ENCODE measurements around the gene GIMAP2. TPM values are rescaled to one million over a fixed set of nuclear protein-coding genes. Genes with fewer than 3 reads are reported as not detected.
"Not testable (repeated sequence)": the region's sequence is repeated elsewhere in the genome, so short reads cannot be mapped to it uniquely, and the experiment has no call there.

Gene GIMAP2
- total RNA-seq, 2 experiments from 2014 or later, result 64.1 to 65.1 TPM

GRCh38 chr7:150675714-150676113 is 9.8 kb upstream of the GIMAP2 start:
- no peaks in the 10 kb centered on the region for H3K36me3 ChIP-seq (ENCODE audit: insufficient read depth, low read length)
- H3K9me3 ChIP-seq (ENCODE audit: control insufficient read depth in 1 of 2, insufficient read depth in 1 of 2, low read length in 2 of 2), result peaks cover 4 to 9% of the 10 kb centered on the region in 2 experiments
- H3K27ac Mint-ChIP-seq, result peak overlapping the region; percentile 79
- DNase-seq (no peak), ATAC-seq (ENCODE audit: poor library complexity) (no peak)
- H3K4me1 Mint-ChIP-seq (ENCODE audit: low read depth), result peaks cover 87% of the 10 kb centered on the region
- peak overlapping the region; percentile 8 for H3K4me3 ChIP-seq (ENCODE audit: low read length)
- H3K4me1 ChIP-seq (ENCODE audit: insufficient read depth, low read length), result peaks cover 40% of the 10 kb centered on the region
- TF ChIP-seq CTCF (IDR thresholded peaks at IDR 0.05), result no peak
- H3K4me3 Mint-ChIP-seq, result peak overlapping the region; percentile 78
- intact Hi-C loops (cut with DNase I, micrococcal nuclease), result loop anchor here in 1 of 2 experiments (2.0 to 5.0 kb wide), 2 partner anchors 42 to 79 kb away; partner anchors contain the start of gene GIMAP1
- ChIA-PET POLR2A (interaction anchor here (0.9 to 3.1 kb wide), 13 partner anchors 8 to 226 kb away, joined by 3 to 29 read pairs (median 15); partner anchors contain the start of genes GIMAP1, GIMAP2, GIMAP4 and GIMAP6), CTCF (interaction anchor here (0.7 kb wide), 1 partner anchor 224 kb away, joined by 6 read pairs; no protein-coding TSS in a partner anchor)
- no peaks in the 10 kb centered on the region for H3K27me3 ChIP-seq (ENCODE audit: control insufficient read depth in 1 of 2, insufficient read depth in 2 of 2, low read length in 2 of 2)
- H3K36me3 Mint-ChIP-seq (ENCODE audit: low read depth), result peaks cover 59% of the 10 kb centered on the region
- H3K9me3 Mint-ChIP-seq, result peaks cover 3% of the 10 kb centered on the region
- peak overlapping the region; percentile 58 to 78 for H3K27ac ChIP-seq (ENCODE audit: low read depth in 1 of 2, low read length in 2 of 2)
- no peaks in the 10 kb centered on the region for H3K27me3 Mint-ChIP-seq

GRCh38 chr7:150676276-150676675 is 9.2 kb upstream of the GIMAP2 start:
- POLR2A ChIA-PET, result interaction anchor here (0.7 to 3.1 kb wide), 27 partner anchors 8 to 227 kb away, joined by 3 to 29 read pairs (median 5); partner anchors contain the start of genes GIMAP1, GIMAP2, GIMAP4 and GIMAP6
- H3K4me1 ChIP-seq (ENCODE audit: insufficient read depth, low read length), result peaks cover 35% of the 10 kb centered on the region
- not testable (repeated sequence) for H3K9me3 Mint-ChIP-seq

GRCh38 chr7:150676854-150677253 is 8.7 kb upstream of the GIMAP2 start:
- peak in 9 of 14 experiments; percentile 23 to 78 (median 47) for DNase-seq
- not testable (repeated sequence) for H3K36me3 ChIP-seq (ENCODE audit: insufficient read depth, low read length); H3K27me3 Mint-ChIP-seq; H3K27me3 ChIP-seq (ENCODE audit: control insufficient read depth in 1 of 2, insufficient read depth in 2 of 2, low read length in 2 of 2); H3K9me3 ChIP-seq (ENCODE audit: control insufficient read depth in 1 of 2, insufficient read depth in 1 of 2, low read length in 2 of 2); H3K9me3 Mint-ChIP-seq
- peaks cover 60% of the 10 kb centered on the region for H3K36me3 Mint-ChIP-seq (ENCODE audit: low read depth)
- H3K4me1 Mint-ChIP-seq (ENCODE audit: low read depth), result peaks cover 80% of the 10 kb centered on the region
- ChIA-PET POLR2A (interaction anchor here (0.6 to 3.1 kb wide), 30 partner anchors 9 to 238 kb away, joined by 3 to 29 read pairs (median 4); partner anchors contain the start of genes GIMAP1, GIMAP2, GIMAP4 and GIMAP6), CTCF (interaction anchor here (1.2 kb wide), 1 partner anchor 9 kb away, joined by 5 read pairs; the partner anchor contains the start of gene GIMAP2)
- peak overlapping the region; percentile 79 for H3K27ac Mint-ChIP-seq
- ATAC-seq (ENCODE audit: poor library complexity), result peak; percentile 92
- intact Hi-C loops (cut with DNase I, micrococcal nuclease), result loop anchor here in 1 of 2 experiments (2.0 to 5.0 kb wide), 2 partner anchors 40 to 78 kb away; partner anchors contain the start of gene GIMAP1
- peaks cover 31% of the 10 kb centered on the region for H3K4me1 ChIP-seq (ENCODE audit: insufficient read depth, low read length)
- peak overlapping the region; percentile 72 to 78 for H3K27ac ChIP-seq (ENCODE audit: low read depth in 1 of 2, low read length in 2 of 2)
- peak overlapping the region; percentile 26 for H3K4me3 Mint-ChIP-seq
- H3K4me3 ChIP-seq (ENCODE audit: low read length), result peak overlapping the region; percentile 1

More at GRCh38 chr7:150676276-150676675, 9.2 kb upstream of the GIMAP2 start:
- H3K27ac Mint-ChIP-seq, result peak overlapping the region; percentile 79
- peak overlapping the region; percentile 72 to 78 for H3K27ac ChIP-seq (ENCODE audit: low read depth in 1 of 2, low read length in 2 of 2)
- peaks cover 85% of the 10 kb centered on the region for H3K4me1 Mint-ChIP-seq (ENCODE audit: low read depth)
- intact Hi-C loops (cut with DNase I, micrococcal nuclease), result loop anchor here in 1 of 2 experiments (2.0 to 5.0 kb wide), 2 partner anchors 41 to 79 kb away; partner anchors contain the start of gene GIMAP1
- not testable (repeated sequence) for H3K27me3 ChIP-seq (ENCODE audit: control insufficient read depth in 1 of 2, insufficient read depth in 2 of 2, low read length in 2 of 2); H3K27me3 Mint-ChIP-seq; H3K9me3 ChIP-seq (ENCODE audit: control insufficient read depth in 1 of 2, insufficient read depth in 1 of 2, low read length in 2 of 2); H3K36me3 ChIP-seq (ENCODE audit: insufficient read depth, low read length)
- peak overlapping the region; percentile 8 for H3K4me3 ChIP-seq (ENCODE audit: low read length)
- CTCF ChIA-PET, result interaction anchor here (1.2 kb wide), 1 partner anchor 9 kb away, joined by 5 read pairs; the partner anchor contains the start of gene GIMAP2
- H3K36me3 Mint-ChIP-seq (ENCODE audit: low read depth), result peaks cover 59% of the 10 kb centered on the region
- ATAC-seq (ENCODE audit: poor library complexity) (peak; percentile 7), DNase-seq (peak in 2 of 14 experiments; percentile 26 to 49)
- peak overlapping the region; percentile 26 for H3K4me3 Mint-ChIP-seq

- not testable (repeated sequence) for H3K27me3 Mint-ChIP-seq; H3K9me3 ChIP-seq (ENCODE audit: control insufficient read depth in 1 of 2, insufficient read depth in 1 of 2, low read length in 2 of 2); H3K9me3 Mint-ChIP-seq; ATAC-seq (ENCODE audit: poor library complexity); H3K36me3 ChIP-seq (ENCODE audit: insufficient read depth, low read length); H3K4me3 ChIP-seq (ENCODE audit: low read length); H3K27me3 ChIP-seq (ENCODE audit: control insufficient read depth in 1 of 2, insufficient read depth in 2 of 2, low read length in 2 of 2)
- Mint-ChIP-seq H3K36me3 (ENCODE audit: low read depth) (peaks cover 73% of the 10 kb centered on the region), H3K4me3 (peak overlapping the region; percentile 76), H3K4me1 (ENCODE audit: low read depth) (peaks cover 83% of the 10 kb centered on the region), H3K27ac (peak overlapping the region; percentile 79)
- Histone ChIP-seq H3K27ac (ENCODE audit: low read depth in 1 of 2, low read length in 2 of 2) (peak overlapping the region; percentile 24 to 29), H3K4me1 (ENCODE audit: insufficient read depth, low read length) (peaks cover 37% of the 10 kb centered on the region)
- peak in 7 of 14 experiments; percentile 27 to 54 (median 33) for DNase-seq
- POLR2A ChIA-PET, result interaction anchor here (0.7 to 1.2 kb wide), 6 partner anchors 11 to 70 kb away, joined by 3 to 5 read pairs (median 3); partner anchors contain the start of genes GIMAP1 and GIMAP6
- CTCF ChIA-PET, result interaction anchor here (0.9 kb wide), 1 partner anchor 230 kb away, joined by 3 read pairs; no protein-coding TSS in a partner anchor
- intact Hi-C loops (cut with DNase I, micrococcal nuclease), result loop anchor here in 1 of 2 experiments (5.0 kb wide), 1 partner anchor 39 kb away; the partner anchor contains the start of gene GIMAP1
Observed at GRCh38 chr7:150678601-150679000, 6.9 kb upstream of the GIMAP2 start.

- H3K27ac Mint-ChIP-seq, result peak overlapping the region; percentile 67
- H3K9me3 ChIP-seq (ENCODE audit: control insufficient read depth in 1 of 2, insufficient read depth in 1 of 2, low read length in 2 of 2); H3K27me3 Mint-ChIP-seq; CTCF ChIA-PET; H3K9me3 Mint-ChIP-seq; H3K4me3 Mint-ChIP-seq; intact Hi-C loops (cut with DNase I, micrococcal nuclease); DNase-seq; H3K27me3 ChIP-seq (ENCODE audit: control insufficient read depth in 1 of 2, insufficient read depth in 2 of 2, low read length in 2 of 2); ATAC-seq (ENCODE audit: poor library complexity); H3K36me3 ChIP-seq (ENCODE audit: insufficient read depth, low read length); H3K4me3 ChIP-seq (ENCODE audit: low read length); H3K27ac ChIP-seq (ENCODE audit: low read depth in 1 of 2, low read length in 2 of 2): not testable (repeated sequence)
- POLR2A ChIA-PET, result interaction anchor here (1.5 kb wide), 1 partner anchor 12 kb away, joined by 4 read pairs; no protein-coding TSS in a partner anchor
- peaks cover 90% of the 10 kb centered on the region for H3K4me1 Mint-ChIP-seq (ENCODE audit: low read depth)
- peaks cover 44% of the 10 kb centered on the region for H3K4me1 ChIP-seq (ENCODE audit: insufficient read depth, low read length)
- H3K36me3 Mint-ChIP-seq (ENCODE audit: low read depth), result peaks cover 77% of the 10 kb centered on the region
Observed at GRCh38 chr7:150680364-150680763, 5.1 kb upstream of the GIMAP2 start.

Data from CD4-positive, alpha-beta T cell (primary cell).